ENCODE results near the gene LINC01488.

DNA sequence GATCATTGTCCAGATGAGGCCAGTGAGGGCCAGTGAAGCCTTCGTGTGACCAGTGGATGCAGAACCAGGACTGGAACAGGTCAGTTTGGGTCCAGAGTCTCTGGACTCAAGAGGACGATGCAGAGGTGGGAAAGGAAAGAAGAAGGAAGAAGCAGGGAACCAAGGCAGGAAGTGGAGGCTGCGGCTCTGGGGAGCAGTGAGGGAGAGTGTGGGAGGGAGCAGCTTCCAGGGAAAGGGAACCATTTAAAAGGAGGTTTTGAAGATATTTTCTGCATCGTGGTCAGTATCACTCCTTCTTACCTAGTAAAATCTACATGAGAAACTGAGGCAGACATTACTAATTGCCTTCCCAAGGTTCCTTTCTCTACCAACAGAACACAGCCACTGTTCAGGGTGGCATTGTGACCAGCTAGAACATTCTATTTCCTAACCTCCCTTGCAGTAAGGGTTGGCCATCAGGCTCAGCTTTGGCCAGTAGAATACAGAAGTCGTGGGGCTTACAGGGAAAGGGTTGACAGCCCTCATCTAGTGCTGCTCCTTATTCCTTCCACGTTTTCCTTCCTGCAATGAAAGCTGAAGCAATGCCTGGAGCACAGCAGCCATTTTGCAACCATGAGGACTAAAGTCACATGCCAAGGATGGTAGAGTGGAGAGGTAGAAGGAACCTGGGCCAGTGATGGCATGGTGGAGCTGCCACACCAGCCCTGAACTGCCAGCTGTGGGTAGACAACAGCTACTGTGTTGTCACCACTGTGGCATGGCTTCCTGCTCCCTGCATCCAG is 29.1 kb upstream of the LINC01488 start:
- TF ChIP-seq, protein P1, sequence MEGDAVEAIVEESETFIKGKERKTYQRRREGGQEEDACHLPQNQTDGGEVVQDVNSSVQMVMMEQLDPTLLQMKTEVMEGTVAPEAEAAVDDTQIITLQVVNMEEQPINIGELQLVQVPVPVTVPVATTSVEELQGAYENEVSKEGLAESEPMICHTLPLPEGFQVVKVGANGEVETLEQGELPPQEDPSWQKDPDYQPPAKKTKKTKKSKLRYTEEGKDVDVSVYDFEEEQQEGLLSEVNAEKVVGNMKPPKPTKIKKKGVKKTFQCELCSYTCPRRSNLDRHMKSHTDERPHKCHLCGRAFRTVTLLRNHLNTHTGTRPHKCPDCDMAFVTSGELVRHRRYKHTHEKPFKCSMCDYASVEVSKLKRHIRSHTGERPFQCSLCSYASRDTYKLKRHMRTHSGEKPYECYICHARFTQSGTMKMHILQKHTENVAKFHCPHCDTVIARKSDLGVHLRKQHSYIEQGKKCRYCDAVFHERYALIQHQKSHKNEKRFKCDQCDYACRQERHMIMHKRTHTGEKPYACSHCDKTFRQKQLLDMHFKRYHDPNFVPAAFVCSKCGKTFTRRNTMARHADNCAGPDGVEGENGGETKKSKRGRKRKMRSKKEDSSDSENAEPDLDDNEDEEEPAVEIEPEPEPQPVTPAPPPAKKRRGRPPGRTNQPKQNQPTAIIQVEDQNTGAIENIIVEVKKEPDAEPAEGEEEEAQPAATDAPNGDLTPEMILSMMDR (conservative IDR thresholded peaks at IDR 0.05): no peak
- TF ChIP-seq EZH2 (IDR thresholded peaks at IDR 0.05; ENCODE audit: low read depth): no peak

Measured in PC-9 (cell line).